ENCODE measurements around the gene ZNF576.

ZNF576 gene

GRCh38 chr19:43562698-43563241 is 33.6 kb upstream of the ZNF576 start:
- no peaks in the 10 kb centered on the region for H3K9me3 Mint-ChIP-seq
- peaks cover 37% of the 10 kb centered on the region for H3K36me3 Mint-ChIP-seq
- H3K4me3 Mint-ChIP-seq: peak overlapping the region; percentile 27
- DNase-seq: peak; percentile 82
- H3K27ac Mint-ChIP-seq: peak overlapping the region; percentile 99
- H3K27me3 Mint-ChIP-seq: no peaks in the 10 kb centered on the region
- peaks cover 46% of the 10 kb centered on the region for H3K4me1 Mint-ChIP-seq
- CTCF ChIA-PET: interaction anchor here (1.4 to 1.7 kb wide), 2 partner anchors 8 to 32 kb away, joined by 6 to 9 read pairs; no protein-coding TSS in a partner anchor

- Mint-ChIP-seq H3K4me1 (peaks cover 46% of the 10 kb centered on the region), H3K9me3 (no peaks in the 10 kb centered on the region), H3K4me3 (no peak overlapping the region), H3K27ac (peak overlapping the region; percentile 99), H3K27me3 (no peaks in the 10 kb centered on the region), H3K36me3 (peaks cover 32% of the 10 kb centered on the region)
- CTCF ChIA-PET: interaction anchor here (1.4 to 1.7 kb wide), 2 partner anchors 9 to 30 kb away, joined by 6 to 9 read pairs; no protein-coding TSS in a partner anchor
- no peak for DNase-seq
Measured at GRCh38 chr19:43563816-43564457, 32.5 kb upstream of the ZNF576 start.

- Mint-ChIP-seq H3K36me3 (peaks cover 31% of the 10 kb centered on the region), H3K4me3 (no peak overlapping the region), H3K27me3 (no peaks in the 10 kb centered on the region), H3K27ac (peak overlapping the region; percentile 99), H3K4me1 (peaks cover 47% of the 10 kb centered on the region), H3K9me3 (no peaks in the 10 kb centered on the region)
- CTCF ChIA-PET: interaction anchor here (0.8 to 1.7 kb wide), 3 partner anchors 9 to 30 kb away, joined by 3 to 13 read pairs (median 4); no protein-coding TSS in a partner anchor
- DNase-seq: no peak
Measured at GRCh38 chr19:43564800-43565199, 31.6 kb upstream of the ZNF576 start.

- Mint-ChIP-seq H3K27me3 (no peaks in the 10 kb centered on the region), H3K4me1 (peaks cover 25% of the 10 kb centered on the region), H3K27ac (peak overlapping the region; percentile 21), H3K36me3 (peaks cover 12% of the 10 kb centered on the region), H3K9me3 (no peaks in the 10 kb centered on the region), H3K4me3 (no peak overlapping the region)
- DNase-seq: no peak
- CTCF ChIA-PET: interaction anchor here (1.5 kb wide), 1 partner anchor 14 kb away, joined by 9 read pairs; no protein-coding TSS in a partner anchor
Measured at GRCh38 chr19:43569657-43570056, 26.7 kb upstream of the ZNF576 start.

- peaks cover 13% of the 10 kb centered on the region for H3K36me3 Mint-ChIP-seq
- no peaks in the 10 kb centered on the region for H3K27me3 Mint-ChIP-seq
- H3K27ac Mint-ChIP-seq: peak overlapping the region; percentile 42
- DNase-seq: no peak
- CTCF ChIA-PET: interaction anchor here (1.3 kb wide), 1 partner anchor 15 kb away, joined by 5 read pairs; no protein-coding TSS in a partner anchor
- H3K4me3 Mint-ChIP-seq: no peak overlapping the region
- no peaks in the 10 kb centered on the region for H3K9me3 Mint-ChIP-seq
- peaks cover 25% of the 10 kb centered on the region for H3K4me1 Mint-ChIP-seq
Measured at GRCh38 chr19:43570174-43570791, 26.1 kb upstream of the ZNF576 start.

GRCh38 chr19:43572171-43572588 is 24.2 kb upstream of the ZNF576 start:
- no peaks in the 10 kb centered on the region for H3K9me3 Mint-ChIP-seq
- H3K4me1 Mint-ChIP-seq: peaks cover 38% of the 10 kb centered on the region
- H3K27ac Mint-ChIP-seq: no peak overlapping the region
- no peak overlapping the region for H3K4me3 Mint-ChIP-seq
- CTCF ChIA-PET: interaction anchor here (1.8 kb wide), 1 partner anchor 17 kb away, joined by 10 read pairs; no protein-coding TSS in a partner anchor
- H3K36me3 Mint-ChIP-seq: peaks cover 14% of the 10 kb centered on the region
- DNase-seq: no peak
- peaks cover 3% of the 10 kb centered on the region for H3K27me3 Mint-ChIP-seq

GRCh38 chr19:43574424-43575155 is 21.8 kb upstream of the ZNF576 start:
- H3K27me3 Mint-ChIP-seq: peaks cover 19% of the 10 kb centered on the region
- no peak for DNase-seq
- peaks cover 45% of the 10 kb centered on the region for H3K4me1 Mint-ChIP-seq
- peak overlapping the region; percentile 90 for H3K27ac Mint-ChIP-seq
- peaks cover 14% of the 10 kb centered on the region for H3K36me3 Mint-ChIP-seq
- peak overlapping the region; percentile 97 for H3K4me3 Mint-ChIP-seq
- CTCF ChIA-PET: interaction anchor here (0.7 to 4.5 kb wide), 4 partner anchors 9 to 128 kb away, joined by 3 to 28 read pairs (median 14); partner anchors contain the start of genes IRGQ and ZNF576
- no peaks in the 10 kb centered on the region for H3K9me3 Mint-ChIP-seq

- peaks cover 24% of the 10 kb centered on the region for H3K27me3 Mint-ChIP-seq
- CTCF ChIA-PET: interaction anchor here (1.4 to 4.5 kb wide), 3 partner anchors 19 to 128 kb away, joined by 4 to 28 read pairs (median 24); partner anchors contain the start of genes IRGQ and ZNF576
- peaks cover 11% of the 10 kb centered on the region for H3K36me3 Mint-ChIP-seq
- H3K9me3 Mint-ChIP-seq: no peaks in the 10 kb centered on the region
- H3K4me3 Mint-ChIP-seq: peak within 1 kb of the TSS; percentile 97
- peak; percentile 99 for DNase-seq
- H3K27ac Mint-ChIP-seq: peak within 1 kb of the TSS; percentile 90
- H3K4me1 Mint-ChIP-seq: peaks cover 47% of the 10 kb centered on the region
Measured at GRCh38 chr19:43575156-43575950, 21.0 kb upstream of the ZNF576 start, which contains the start of the genes PINLYP and XRCC1. TSS of gene PINLYP (plus strand) at chr19:43575801. CDS start at chr19:43577192, 1,391 bp downstream. TSS of gene XRCC1 (minus strand) at chr19:43575527. CDS start at chr19:43575458, 69 bp downstream.

- Mint-ChIP-seq H3K27ac (peak overlapping the region; percentile 74), H3K4me3 (peak overlapping the region; percentile 52), H3K27me3 (peaks cover 24% of the 10 kb centered on the region), H3K4me1 (peaks cover 45% of the 10 kb centered on the region), H3K36me3 (peaks cover 9% of the 10 kb centered on the region), H3K9me3 (no peaks in the 10 kb centered on the region)
- CTCF ChIA-PET: interaction anchor here (2.6 to 4.5 kb wide), 2 partner anchors 20 kb away, joined by 24 to 28 read pairs; partner anchors contain the start of genes IRGQ and ZNF576
- DNase-seq: no peak
Measured at GRCh38 chr19:43575955-43576878, 20.2 kb upstream of the ZNF576 start.

GRCh38 chr19:43578787-43579186 is 17.6 kb upstream of the ZNF576 start:
- H3K4me1 Mint-ChIP-seq: peaks cover 40% of the 10 kb centered on the region
- H3K36me3 Mint-ChIP-seq: peaks cover 2% of the 10 kb centered on the region
- CTCF ChIA-PET: interaction anchor here (0.9 kb wide), 1 partner anchor 16 kb away, joined by 5 read pairs; no protein-coding TSS in a partner anchor
- DNase-seq: no peak
- no peak overlapping the region for H3K27ac Mint-ChIP-seq
- peaks cover 24% of the 10 kb centered on the region for H3K27me3 Mint-ChIP-seq
- no peak overlapping the region for H3K4me3 Mint-ChIP-seq
- no peaks in the 10 kb centered on the region for H3K9me3 Mint-ChIP-seq

GRCh38 chr19:43581467-43581866 is 14.9 kb upstream of the ZNF576 start:
- CTCF ChIA-PET: interaction anchor here (6.4 kb wide), 1 partner anchor 14 kb away, joined by 40 read pairs; the partner anchor contains the start of genes IRGQ and ZNF576
- Mint-ChIP-seq H3K27ac (peak overlapping the region; percentile 25), H3K4me3 (peak overlapping the region; percentile 86), H3K36me3 (no peaks in the 10 kb centered on the region), H3K4me1 (peaks cover 32% of the 10 kb centered on the region), H3K27me3 (peaks cover 24% of the 10 kb centered on the region), H3K9me3 (no peaks in the 10 kb centered on the region)
- DNase-seq: no peak

GRCh38 chr19:43582495-43582894 is 13.9 kb upstream of the ZNF576 start:
- Mint-ChIP-seq H3K27ac (no peak overlapping the region), H3K4me3 (no peak overlapping the region), H3K4me1 (peaks cover 25% of the 10 kb centered on the region), H3K36me3 (no peaks in the 10 kb centered on the region), H3K27me3 (peaks cover 20% of the 10 kb centered on the region), H3K9me3 (no peaks in the 10 kb centered on the region)
- CTCF ChIA-PET: interaction anchor here (6.4 kb wide), 1 partner anchor 13 kb away, joined by 40 read pairs; the partner anchor contains the start of genes IRGQ and ZNF576
- no peak for DNase-seq

Data from activated naive CD4-positive, alpha-beta T cell treated with anti-CD3 and anti-CD28 coated beads, Interleukin-2, amount 10 ng/mL, durations not matched to agents 7 days and 5 days (primary cell).